ENCODE results near the gene HOMER2. TPM values are rescaled to one million over a fixed set of nuclear protein-coding genes. Genes with fewer than 3 reads are reported as not detected.

Gene HOMER2
- total and polyA plus RNA-seq, 2 of the 13 experiments (the other 11 are each of a cell fraction or from before 2014, with no cell fraction given): 12.9 to 14.1 TPM

DNA sequence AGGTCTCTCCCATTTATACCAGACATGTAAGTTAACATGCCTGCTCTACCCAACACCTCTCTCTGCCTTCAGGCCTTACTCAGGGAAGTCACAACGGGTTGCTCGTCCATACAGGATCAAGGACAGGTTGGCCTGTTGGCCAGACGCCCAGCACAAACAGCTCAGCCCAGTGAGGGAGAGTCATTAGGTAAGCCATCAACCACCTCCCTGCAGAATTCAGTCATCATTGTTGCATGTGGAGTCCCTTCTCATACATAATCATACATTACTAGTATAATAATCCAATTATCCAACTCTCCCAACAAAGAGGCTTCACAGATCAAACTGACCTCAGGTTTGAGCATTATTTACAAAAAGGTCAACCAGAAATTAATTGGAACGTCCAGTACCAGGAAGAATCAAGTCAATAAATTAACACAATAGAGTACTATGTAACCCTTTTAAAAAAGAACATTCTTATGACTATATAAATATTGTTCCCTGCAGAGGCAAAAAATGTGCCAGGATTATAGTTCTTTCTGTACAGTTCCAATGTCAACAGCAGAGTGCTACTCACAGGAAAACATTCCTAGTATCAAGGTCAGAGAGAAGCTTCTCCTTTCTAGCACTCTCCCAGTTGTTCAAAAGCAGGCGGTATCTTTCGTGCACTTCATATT lies 33.2 kb downstream of the HOMER2 start (continued):
- peak; percentile 82; the same call in 1 of the 2 replicates for TF ChIP-seq EHMT2 (IDR thresholded peaks at IDR 0.05; ENCODE audit: borderline replicate concordance, low read depth, low read length)
- TF ChIP-seq HNF4A (CRISPR knock-in tag; IDR thresholded peaks at IDR 0.05): peak; percentile 18; the same call in 1 of the 2 replicates
- TF ChIP-seq ZNF761 (CRISPR knock-in tag; conservative IDR thresholded peaks at IDR 0.05): no peak
- TF ChIP-seq FOXP1 (IDR thresholded peaks at IDR 0.05): 0 out of 2 replicates have a peak, but pooled peaks have one; percentile 25
- peak; percentile 13; the same call in 1 of the 2 replicates for TF ChIP-seq FOXP1 (CRISPR knock-in tag; IDR thresholded peaks at IDR 0.05)
- TF ChIP-seq, protein P1, sequence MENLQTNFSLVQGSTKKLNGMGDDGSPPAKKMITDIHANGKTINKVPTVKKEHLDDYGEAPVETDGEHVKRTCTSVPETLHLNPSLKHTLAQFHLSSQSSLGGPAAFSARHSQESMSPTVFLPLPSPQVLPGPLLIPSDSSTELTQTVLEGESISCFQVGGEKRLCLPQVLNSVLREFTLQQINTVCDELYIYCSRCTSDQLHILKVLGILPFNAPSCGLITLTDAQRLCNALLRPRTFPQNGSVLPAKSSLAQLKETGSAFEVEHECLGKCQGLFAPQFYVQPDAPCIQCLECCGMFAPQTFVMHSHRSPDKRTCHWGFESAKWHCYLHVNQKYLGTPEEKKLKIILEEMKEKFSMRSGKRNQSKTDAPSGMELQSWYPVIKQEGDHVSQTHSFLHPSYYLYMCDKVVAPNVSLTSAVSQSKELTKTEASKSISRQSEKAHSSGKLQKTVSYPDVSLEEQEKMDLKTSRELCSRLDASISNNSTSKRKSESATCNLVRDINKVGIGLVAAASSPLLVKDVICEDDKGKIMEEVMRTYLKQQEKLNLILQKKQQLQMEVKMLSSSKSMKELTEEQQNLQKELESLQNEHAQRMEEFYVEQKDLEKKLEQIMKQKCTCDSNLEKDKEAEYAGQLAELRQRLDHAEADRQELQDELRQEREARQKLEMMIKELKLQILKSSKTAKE (CRISPR knock-in tag; IDR thresholded peaks at IDR 0.05; ENCODE audit: borderline replicate concordance): 0 out of 2 replicates have a peak, but pooled peaks have one; percentile 7
- 0 out of 2 replicates have a peak, but pooled peaks have one; percentile 0 for TF ChIP-seq HHEX (CRISPR knock-in tag; IDR thresholded peaks at IDR 0.05)
- peak; percentile 19 for TF ChIP-seq TEAD3 (CRISPR knock-in tag; optimal IDR thresholded peaks at IDR 0.05; ENCODE audit: borderline replicate concordance)
- TF ChIP-seq CEBPG (CRISPR knock-in tag; IDR thresholded peaks at IDR 0.05): peak; percentile 55
- TF ChIP-seq KLF16 (CRISPR knock-in tag; IDR thresholded peaks at IDR 0.05): peak in 1 of 2 experiments; percentile 50; a peak in 1 of 4 replicates
- TF ChIP-seq ZFP41 (CRISPR knock-in tag; IDR thresholded peaks at IDR 0.05; ENCODE audit: borderline replicate concordance): no peak
- TF ChIP-seq PAXIP1 (CRISPR knock-in tag; conservative IDR thresholded peaks at IDR 0.05): peak; percentile 66
- 0 out of 2 replicates have a peak, but pooled peaks have one; percentile 58 for TF ChIP-seq IKZF5 (CRISPR knock-in tag; IDR thresholded peaks at IDR 0.05)
- TF ChIP-seq NFIC (IDR thresholded peaks at IDR 0.05; ENCODE audit: low read length): peak; percentile 65; the same call in 1 of the 2 replicates
- TF ChIP-seq MTF1 (CRISPR knock-in tag; IDR thresholded peaks at IDR 0.05): no peak
- no peak for TF ChIP-seq ARID2 (CRISPR knock-in tag; IDR thresholded peaks at IDR 0.05; ENCODE audit: borderline replicate concordance)
- TF ChIP-seq, protein P2, sequence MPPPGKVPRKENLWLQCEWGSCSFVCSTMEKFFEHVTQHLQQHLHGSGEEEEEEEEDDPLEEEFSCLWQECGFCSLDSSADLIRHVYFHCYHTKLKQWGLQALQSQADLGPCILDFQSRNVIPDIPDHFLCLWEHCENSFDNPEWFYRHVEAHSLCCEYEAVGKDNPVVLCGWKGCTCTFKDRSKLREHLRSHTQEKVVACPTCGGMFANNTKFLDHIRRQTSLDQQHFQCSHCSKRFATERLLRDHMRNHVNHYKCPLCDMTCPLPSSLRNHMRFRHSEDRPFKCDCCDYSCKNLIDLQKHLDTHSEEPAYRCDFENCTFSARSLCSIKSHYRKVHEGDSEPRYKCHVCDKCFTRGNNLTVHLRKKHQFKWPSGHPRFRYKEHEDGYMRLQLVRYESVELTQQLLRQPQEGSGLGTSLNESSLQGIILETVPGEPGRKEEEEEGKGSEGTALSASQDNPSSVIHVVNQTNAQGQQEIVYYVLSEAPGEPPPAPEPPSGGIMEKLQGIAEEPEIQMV (CRISPR knock-in tag; IDR thresholded peaks at IDR 0.05; ENCODE audit: low read depth): no peak
- peak; percentile 60 for TF ChIP-seq GATAD2A (CRISPR knock-in tag; IDR thresholded peaks at IDR 0.05)
